Mesenchymal stem cell (in vitro differentiated cells and primary cell): Measurements from ENCODE around the gene ABCC2.

ENCODE experiments used
- DNase-seq: peaks from one replicate; pipeline ENCODE4 v3.0.0-alpha.2; 2013
- H2AFZ ChIP-seq: one replicate; pipeline ENCODE4 v1.6.1; 2013; ENCODE audit warnings: low read depth, mild to moderate bottlenecking, control low read depth, inconsistent platforms, low read length, moderate library complexity
- H2AK5ac ChIP-seq: 2 replicates; pipeline ENCODE4 v1.6.1; 2013; ENCODE audit warnings: low read length, moderate library complexity, mild to moderate bottlenecking, inconsistent platforms; ENCODE audit not compliant: severe bottlenecking
- H2BK120ac ChIP-seq: one replicate; pipeline ENCODE4 v1.6.1; 2013; ENCODE audit warnings: low read depth, mild to moderate bottlenecking, inconsistent platforms, low read length, moderate library complexity
- H2BK12ac ChIP-seq, 2 experiments: one replicate each; pipeline ENCODE4 v1.6.1; 2013; ENCODE audit warnings: inconsistent platforms in 2 of 2, low read length in 2 of 2, mild to moderate bottlenecking in 2 of 2, moderate library complexity in 2 of 2, control low read depth in 1 of 2
- H2BK15ac ChIP-seq: one replicate; pipeline ENCODE4 v1.6.1; 2013; ENCODE audit warnings: mild to moderate bottlenecking, low read depth, inconsistent platforms; ENCODE audit not compliant: poor library complexity, severe bottlenecking
- H2BK5ac ChIP-seq: 2 replicates; pipeline ENCODE4 v1.6.1; 2013; ENCODE audit warnings: low read depth, mild to moderate bottlenecking, low read length, control low read depth, inconsistent platforms; ENCODE audit not compliant: poor library complexity, severe bottlenecking
- H3K14ac ChIP-seq, 2 experiments: one replicate each; pipeline ENCODE4 v1.6.1; 2013; ENCODE audit warnings: inconsistent platforms in 2 of 2, low read length in 2 of 2, control low read depth in 1 of 2, mild to moderate bottlenecking in 1 of 2, moderate library complexity in 1 of 2
- H3K18ac ChIP-seq, 2 experiments: one replicate each; pipeline ENCODE4 v1.6.1; 2013; ENCODE audit warnings: inconsistent platforms in 2 of 2, low read length in 2 of 2, control low read depth in 1 of 2, low read depth in 1 of 2, mild to moderate bottlenecking in 1 of 2
- H3K23ac ChIP-seq, 2 experiments: one replicate each; pipeline ENCODE4 v1.6.1; 2013; ENCODE audit warnings: inconsistent platforms in 2 of 2, low read length in 2 of 2, mild to moderate bottlenecking in 2 of 2, moderate library complexity in 2 of 2, control low read depth in 1 of 2
- H3K27ac ChIP-seq: 2 replicates; pipeline ENCODE4 v1.5.1; 2013; ENCODE audit warnings: mild to moderate bottlenecking, moderate library complexity, low read length, control low read depth, inconsistent platforms; ENCODE audit not compliant: poor library complexity, severe bottlenecking
- H3K27me3 ChIP-seq, 2 experiments: 2 replicates each; pipeline versions ENCODE4 v1.6.1 to v1.7.0; 2013; ENCODE audit warnings: low read length in 2 of 2, mild to moderate bottlenecking in 2 of 2, moderate library complexity in 2 of 2, control low read depth in 1 of 2, inconsistent platforms in 1 of 2; ENCODE audit not compliant: control insufficient read depth in 1 of 2, insufficient read depth in 1 of 2
- H3K36me3 ChIP-seq, 2 experiments: 2 replicates each; pipeline versions ENCODE4 v1.6.1 to v1.7.0; 2013; ENCODE audit warnings: low read length in 2 of 2, control low read depth in 1 of 2, inconsistent platforms in 1 of 2, low read depth in 1 of 2, mild to moderate bottlenecking in 1 of 2; ENCODE audit not compliant: insufficient read depth in 2 of 2, control insufficient read depth in 1 of 2
- H3K4ac ChIP-seq, 2 experiments: one replicate each; pipeline ENCODE4 v1.6.1; 2013; ENCODE audit warnings: inconsistent platforms in 2 of 2, low read length in 2 of 2, mild to moderate bottlenecking in 2 of 2, moderate library complexity in 2 of 2, control low read depth in 1 of 2, low read depth in 1 of 2
- H3K4me1 ChIP-seq: 2 replicates; pipeline ENCODE4 v1.6.1; 2013; ENCODE audit warnings: low read depth, low read length, control low read depth; ENCODE audit not compliant: control insufficient read depth, insufficient read depth
- H3K4me2 ChIP-seq: 2 replicates; pipeline ENCODE4 v1.6.1; 2013; ENCODE audit warnings: low read length, mild to moderate bottlenecking, inconsistent platforms; ENCODE audit not compliant: poor library complexity, severe bottlenecking
- H3K4me3 ChIP-seq, 2 experiments: 2 replicates each; pipeline versions ENCODE4 v1.5.1 to v1.7.0; 2013; ENCODE audit warnings: low read length in 2 of 2, mild to moderate bottlenecking in 2 of 2, control low read depth in 1 of 2, low read depth in 1 of 2; ENCODE audit not compliant: insufficient read depth in 1 of 2
- H3K79me1 ChIP-seq: replicated peaks from 2 replicates; pipeline ENCODE4 v1.6.1; 2013; ENCODE audit warnings: mild to moderate bottlenecking, control low read depth, low read length, inconsistent platforms; ENCODE audit not compliant: poor library complexity, severe bottlenecking
- H3K9ac ChIP-seq: 2 replicates; pipeline ENCODE4 v1.7.0; 2013; ENCODE audit warnings: mild to moderate bottlenecking, low read length, moderate library complexity
- H3K9me3 ChIP-seq: 2 replicates; pipeline ENCODE4 v1.7.0; 2013; ENCODE audit warnings: mild to moderate bottlenecking, low read length; ENCODE audit not compliant: control insufficient read depth
- H4K8ac ChIP-seq: one replicate; pipeline ENCODE4 v1.6.1; 2013; ENCODE audit warnings: inconsistent platforms, mild to moderate bottlenecking, low read length, moderate library complexity
- H4K91ac ChIP-seq: one replicate; pipeline ENCODE4 v1.6.1; 2013; ENCODE audit warnings: mild to moderate bottlenecking, low read length, inconsistent platforms
- WGBS: methylation state at CpG from one replicate; pipeline ENCODE4 v1.1.7; 2013; ENCODE audit warnings: mixed read lengths; 5-methylcytosine and 5-hydroxymethylcytosine counted together

ABCC2 gene

GRCh38 chr10:99791831-99792230 is 9.4 kb downstream of the ABCC2 start:
- no peak overlapping the region for H3K4ac ChIP-seq
- 92% methylated on average over 3 of the region's 3 CpGs for WGBS
- no peak overlapping the region for H3K4me2 ChIP-seq

GRCh38 chr10:99793819-99794218 is 11.4 kb downstream of the ABCC2 start:
- H3K79me1 ChIP-seq = no peaks in the 10 kb centered on the region
- no peak overlapping the region for H2AFZ ChIP-seq
- no peaks in the 10 kb centered on the region for H3K9me3 ChIP-seq
- no peaks in the 10 kb centered on the region for H3K27me3 ChIP-seq
- no peak overlapping the region for H3K14ac ChIP-seq
- H2BK12ac ChIP-seq = no peak overlapping the region
- H3K4me3 ChIP-seq = no peak overlapping the region
- H2BK15ac ChIP-seq = no peak overlapping the region
- H3K4ac ChIP-seq = no peak overlapping the region
- no peak overlapping the region for H3K9ac ChIP-seq
- H3K36me3 ChIP-seq = peaks cover 0 to 12% of the 10 kb centered on the region in 2 experiments
- H2BK120ac ChIP-seq = no peak overlapping the region
- H3K4me2 ChIP-seq = no peak overlapping the region
- H3K27ac ChIP-seq = no peak overlapping the region
- WGBS = 100% methylated on average over 2 of the region's 4 CpGs
- DNase-seq = no peak
- H4K8ac ChIP-seq = no peak overlapping the region
- no peaks in the 10 kb centered on the region for H3K4me1 ChIP-seq
- H4K91ac ChIP-seq = no peak overlapping the region
- H3K18ac ChIP-seq = no peak overlapping the region
- no peak overlapping the region for H2AK5ac ChIP-seq
- no peak overlapping the region for H3K23ac ChIP-seq
- H2BK5ac ChIP-seq = no peak overlapping the region

More at GRCh38 chr10:99791831-99792230, 9.4 kb downstream of the ABCC2 start:
- DNase-seq = no peak
- Histone ChIP-seq H2BK5ac (no peak overlapping the region), H3K18ac (no peak overlapping the region), H2BK15ac (no peak overlapping the region), H3K27ac (no peak overlapping the region), H3K79me1 (no peaks in the 10 kb centered on the region), H3K9ac (no peak overlapping the region), H3K4me1 (no peaks in the 10 kb centered on the region), H2AFZ (no peak overlapping the region), H4K91ac (no peak overlapping the region), H3K14ac (no peak overlapping the region), H2BK12ac (no peak overlapping the region), H3K27me3 (no peaks in the 10 kb centered on the region), H2BK120ac (no peak overlapping the region), H3K4me3 (no peak overlapping the region), H3K9me3 (no peaks in the 10 kb centered on the region), H3K36me3 (peaks cover 0 to 11% of the 10 kb centered on the region in 2 experiments), H2AK5ac (no peak overlapping the region), H3K23ac (no peak overlapping the region), H4K8ac (no peak overlapping the region)

GRCh38 chr10:99796928-99797327 is 14.5 kb downstream of the ABCC2 start:
- Histone ChIP-seq H3K27me3 (no peaks in the 10 kb centered on the region), H2BK15ac (no peak overlapping the region), H3K23ac (no peak overlapping the region), H3K14ac (no peak overlapping the region), H2BK12ac (no peak overlapping the region), H3K9ac (no peak overlapping the region), H2BK5ac (no peak overlapping the region), H4K8ac (peak overlapping the region; percentile 7), H3K4me1 (no peaks in the 10 kb centered on the region), H4K91ac (no peak overlapping the region), H3K27ac (no peak overlapping the region), H3K79me1 (no peaks in the 10 kb centered on the region), H2AFZ (no peak overlapping the region), H3K4me2 (no peak overlapping the region), H3K4me3 (no peak overlapping the region), H3K18ac (no peak overlapping the region), H3K9me3 (no peaks in the 10 kb centered on the region), H2AK5ac (no peak overlapping the region), H2BK120ac (no peak overlapping the region), H3K36me3 (peaks cover 0 to 12% of the 10 kb centered on the region in 2 experiments), H3K4ac (no peak overlapping the region)
- 88% methylated on average over 6 of the region's 6 CpGs for WGBS
- no peak for DNase-seq

GRCh38 chr10:99798031-99798430 is 15.6 kb downstream of the ABCC2 start:
- no peak overlapping the region for H3K4me2 ChIP-seq
- H2AK5ac ChIP-seq = no peak overlapping the region
- no peak for DNase-seq
- H3K9ac ChIP-seq = no peak overlapping the region
- 97% methylated on average over 4 of the region's 4 CpGs for WGBS
- H3K79me1 ChIP-seq = no peaks in the 10 kb centered on the region
- no peak overlapping the region for H3K23ac ChIP-seq
- no peak overlapping the region for H2BK5ac ChIP-seq
- H3K9me3 ChIP-seq = no peaks in the 10 kb centered on the region
- no peak overlapping the region for H3K18ac ChIP-seq
- no peak overlapping the region for H3K14ac ChIP-seq
- H3K36me3 ChIP-seq = peaks cover 0 to 12% of the 10 kb centered on the region in 2 experiments
- no peaks in the 10 kb centered on the region for H3K4me1 ChIP-seq
- H4K8ac ChIP-seq = no peak overlapping the region
- H2BK120ac ChIP-seq = no peak overlapping the region
- H3K27me3 ChIP-seq = no peaks in the 10 kb centered on the region
- H3K4me3 ChIP-seq = no peak overlapping the region
- no peak overlapping the region for H2AFZ ChIP-seq
- no peak overlapping the region for H2BK15ac ChIP-seq
- peak overlapping the region; percentile 31 for H4K91ac ChIP-seq
- no peak overlapping the region for H3K4ac ChIP-seq
- no peak overlapping the region for H2BK12ac ChIP-seq
- H3K27ac ChIP-seq = no peak overlapping the region
